ENCODE measurements around the gene GFI1B.

GFI1B gene

GRCh38 chr9:132978451-132979131, at the start of gene GFI1B:
Gene GFI1B, plus strand, starts transcription at chr9:132978694. Its CDS starts 7,985 bp downstream, at chr9:132986679.
- no peak within 1 kb of the TSS for H3K27ac ChIP-seq (ENCODE audit: low read depth, low read length)
- no peaks in the 10 kb centered on the region for H3K36me3 ChIP-seq (ENCODE audit: insufficient read depth, low read length)
- no peaks in the 10 kb centered on the region for H3K4me1 ChIP-seq (ENCODE audit: insufficient read depth, low read length)
- no peak within 1 kb of the TSS for H3K9ac ChIP-seq (ENCODE audit: low read length)
- no peak within 1 kb of the TSS for H3K4me3 ChIP-seq (ENCODE audit: low read depth in 1 of 2, low read length in 2 of 2)
- no peaks in the 10 kb centered on the region for H3K9me3 ChIP-seq (ENCODE audit: low read length)
- H3K27me3 ChIP-seq (ENCODE audit: control insufficient read depth in 1 of 2, insufficient read depth in 2 of 2, low read length in 2 of 2): peaks cover 19 to 29% of the 10 kb centered on the region in 2 donors

- H3K4me1 ChIP-seq (ENCODE audit: insufficient read depth, low read length): peaks cover 9% of the 10 kb centered on the region
- no peaks in the 10 kb centered on the region for H3K27me3 ChIP-seq (ENCODE audit: control insufficient read depth in 1 of 2, insufficient read depth in 2 of 2, low read length in 2 of 2)
- no peak overlapping the region for H3K9ac ChIP-seq (ENCODE audit: low read length)
- peaks cover 32% of the 10 kb centered on the region for H3K36me3 ChIP-seq (ENCODE audit: insufficient read depth, low read length)
- H3K9me3 ChIP-seq (ENCODE audit: low read length): no peaks in the 10 kb centered on the region
- no peak overlapping the region for H3K4me3 ChIP-seq (ENCODE audit: low read depth in 1 of 2, low read length in 2 of 2)
- H3K27ac ChIP-seq (ENCODE audit: low read depth, low read length): no peak overlapping the region
Observed at GRCh38 chr9:132931178-132931735, 47.2 kb upstream of the GFI1B start.

GRCh38 chr9:132935026-132935425, 43.5 kb upstream of the GFI1B start:
- Histone ChIP-seq H3K27me3 (ENCODE audit: control insufficient read depth in 1 of 2, insufficient read depth in 2 of 2, low read length in 2 of 2) (no peaks in the 10 kb centered on the region), H3K9me3 (ENCODE audit: low read length) (no peaks in the 10 kb centered on the region), H3K4me1 (ENCODE audit: insufficient read depth, low read length) (peaks cover 9% of the 10 kb centered on the region), H3K9ac (ENCODE audit: low read length) (no peak overlapping the region), H3K36me3 (ENCODE audit: insufficient read depth, low read length) (peaks cover 6% of the 10 kb centered on the region), H3K27ac (ENCODE audit: low read depth, low read length) (no peak overlapping the region), H3K4me3 (ENCODE audit: low read depth in 1 of 2, low read length in 2 of 2) (no peak overlapping the region)

- H3K36me3 ChIP-seq (ENCODE audit: insufficient read depth, low read length): peaks cover 6% of the 10 kb centered on the region
- no peak overlapping the region for H3K27ac ChIP-seq (ENCODE audit: low read depth, low read length)
- H3K4me1 ChIP-seq (ENCODE audit: insufficient read depth, low read length): peaks cover 7% of the 10 kb centered on the region
Observed at GRCh38 chr9:132937463-132937901, 41.0 kb upstream of the GFI1B start.

GRCh38 chr9:132939169-132939568, 39.3 kb upstream of the GFI1B start:
- Histone ChIP-seq H3K4me3 (ENCODE audit: low read depth in 1 of 2, low read length in 2 of 2) (no peak overlapping the region), H3K4me1 (ENCODE audit: insufficient read depth, low read length) (peaks cover 21% of the 10 kb centered on the region), H3K27me3 (ENCODE audit: control insufficient read depth in 1 of 2, insufficient read depth in 2 of 2, low read length in 2 of 2) (no peaks in the 10 kb centered on the region), H3K27ac (ENCODE audit: low read depth, low read length) (no peak overlapping the region), H3K9me3 (ENCODE audit: low read length) (no peaks in the 10 kb centered on the region), H3K36me3 (ENCODE audit: insufficient read depth, low read length) (peaks cover 2% of the 10 kb centered on the region), H3K9ac (ENCODE audit: low read length) (no peak overlapping the region)

More at GRCh38 chr9:132937463-132937901, 41.0 kb upstream of the GFI1B start:
- no peaks in the 10 kb centered on the region for H3K27me3 ChIP-seq (ENCODE audit: control insufficient read depth in 1 of 2, insufficient read depth in 2 of 2, low read length in 2 of 2)
- H3K9me3 ChIP-seq (ENCODE audit: low read length): no peaks in the 10 kb centered on the region
- H3K4me3 ChIP-seq (ENCODE audit: low read depth in 1 of 2, low read length in 2 of 2): no peak overlapping the region
- H3K9ac ChIP-seq (ENCODE audit: low read length): no peak overlapping the region

GRCh38 chr9:132942541-132943182, 35.8 kb upstream of the GFI1B start:
- peaks cover 26% of the 10 kb centered on the region for H3K4me1 ChIP-seq (ENCODE audit: insufficient read depth, low read length)
- no peak overlapping the region for H3K9ac ChIP-seq (ENCODE audit: low read length)

GRCh38 chr9:132943651-132944293, 34.7 kb upstream of the GFI1B start:
- Histone ChIP-seq H3K9ac (ENCODE audit: low read length) (peak overlapping the region; percentile 72), H3K4me1 (ENCODE audit: insufficient read depth, low read length) (peaks cover 26% of the 10 kb centered on the region), H3K27ac (ENCODE audit: low read depth, low read length) (peak overlapping the region; percentile 97), H3K27me3 (ENCODE audit: control insufficient read depth in 1 of 2, insufficient read depth in 2 of 2, low read length in 2 of 2) (no peaks in the 10 kb centered on the region), H3K36me3 (ENCODE audit: insufficient read depth, low read length) (no peaks in the 10 kb centered on the region), H3K4me3 (ENCODE audit: low read depth in 1 of 2, low read length in 2 of 2) (peak overlapping the region; percentile 87 to 88), H3K9me3 (ENCODE audit: low read length) (no peaks in the 10 kb centered on the region)

More at GRCh38 chr9:132942541-132943182, 35.8 kb upstream of the GFI1B start:
- no peaks in the 10 kb centered on the region for H3K27me3 ChIP-seq (ENCODE audit: control insufficient read depth in 1 of 2, insufficient read depth in 2 of 2, low read length in 2 of 2)
- H3K9me3 ChIP-seq (ENCODE audit: low read length): no peaks in the 10 kb centered on the region
- no peak overlapping the region for H3K27ac ChIP-seq (ENCODE audit: low read depth, low read length)
- H3K4me3 ChIP-seq (ENCODE audit: low read depth in 1 of 2, low read length in 2 of 2): no peak overlapping the region
- no peaks in the 10 kb centered on the region for H3K36me3 ChIP-seq (ENCODE audit: insufficient read depth, low read length)

- Histone ChIP-seq H3K9me3 (ENCODE audit: low read length) (no peaks in the 10 kb centered on the region), H3K9ac (ENCODE audit: low read length) (peak within 1 kb of the TSS; percentile 72), H3K27ac (ENCODE audit: low read depth, low read length) (peak within 1 kb of the TSS; percentile 97), H3K4me3 (ENCODE audit: low read depth in 1 of 2, low read length in 2 of 2) (peak within 1 kb of the TSS; percentile 87 to 88), H3K36me3 (ENCODE audit: insufficient read depth, low read length) (no peaks in the 10 kb centered on the region), H3K27me3 (ENCODE audit: control insufficient read depth in 1 of 2, insufficient read depth in 2 of 2, low read length in 2 of 2) (no peaks in the 10 kb centered on the region), H3K4me1 (ENCODE audit: insufficient read depth, low read length) (peaks cover 26% of the 10 kb centered on the region)
Observed at GRCh38 chr9:132944294-132945185, 34.0 kb upstream of the GFI1B start, which contains the start of gene TSC1. Gene TSC1, minus strand, starts transcription at chr9:132944616. Its CDS starts 15,744 bp downstream, at chr9:132928872.

- H3K9ac ChIP-seq (ENCODE audit: low read length): peak overlapping the region; percentile 45
- peaks cover 26% of the 10 kb centered on the region for H3K4me1 ChIP-seq (ENCODE audit: insufficient read depth, low read length)
- no peaks in the 10 kb centered on the region for H3K27me3 ChIP-seq (ENCODE audit: control insufficient read depth in 1 of 2, insufficient read depth in 2 of 2, low read length in 2 of 2)
- peak overlapping the region; percentile 87 to 88 for H3K4me3 ChIP-seq (ENCODE audit: low read depth in 1 of 2, low read length in 2 of 2)
- H3K9me3 ChIP-seq (ENCODE audit: low read length): no peaks in the 10 kb centered on the region
- H3K36me3 ChIP-seq (ENCODE audit: insufficient read depth, low read length): no peaks in the 10 kb centered on the region
- peak overlapping the region; percentile 97 for H3K27ac ChIP-seq (ENCODE audit: low read depth, low read length)
Observed at GRCh38 chr9:132945186-132946130, 33.0 kb upstream of the GFI1B start.

- H3K27ac ChIP-seq (ENCODE audit: low read depth, low read length): no peak overlapping the region
- H3K9ac ChIP-seq (ENCODE audit: low read length): no peak overlapping the region
- no peak overlapping the region for H3K4me3 ChIP-seq (ENCODE audit: low read depth in 1 of 2, low read length in 2 of 2)
- H3K4me1 ChIP-seq (ENCODE audit: insufficient read depth, low read length): peaks cover 26% of the 10 kb centered on the region
- no peaks in the 10 kb centered on the region for H3K36me3 ChIP-seq (ENCODE audit: insufficient read depth, low read length)
- no peaks in the 10 kb centered on the region for H3K27me3 ChIP-seq (ENCODE audit: control insufficient read depth in 1 of 2, insufficient read depth in 2 of 2, low read length in 2 of 2)
- no peaks in the 10 kb centered on the region for H3K9me3 ChIP-seq (ENCODE audit: low read length)
Observed at GRCh38 chr9:132946211-132946610, 32.3 kb upstream of the GFI1B start.

Data from muscle layer of colon (tissue), 2 donors.